NB4 (cell line): ENCODE measurements around the gene SLC39A13.
A peak's percentile ranks its signal among the peaks of the same experiment; 100 is the strongest.

Source experiments
- DNase-seq: peaks from one replicate; pipeline ENCODE4 v3.0.0; 2010; ENCODE audit warnings: low read depth
- H3K4me3 ChIP-seq: one replicate; pipeline ENCODE4 v1.5.1; 2011; ENCODE audit warnings: mild to moderate bottlenecking, low read depth, low read length, moderate library complexity
- MYC ChIP-seq: IDR thresholded peaks from 2 replicates; pipeline ENCODE4 v1.6.1; 2011; ENCODE audit warnings: low read depth, low read length
- POLR2A ChIP-seq: IDR thresholded peaks from 2 replicates; pipeline ENCODE4 v1.6.1; 2011; ENCODE audit warnings: mild to moderate bottlenecking; ENCODE audit not compliant: insufficient read length; ENCODE audit errors: extremely low read depth
- TF ChIP-seq, protein P1 (sequence below): IDR thresholded peaks from one replicate; pipeline ENCODE4 v1.5.1; 2012; ENCODE audit warnings: low read depth, low read length
- TF ChIP-seq, protein P2 (sequence below): IDR thresholded peaks from 2 replicates; pipeline ENCODE4 v1.6.1; 2011; ENCODE audit warnings: low read depth, low read length

SLC39A13 gene

GRCh38 chr11:47425611-47426010 is 17.2 kb downstream of the SLC39A13 start:
- peak overlapping the region; percentile 83 for H3K4me3 ChIP-seq
- no peak for DNase-seq
- TF ChIP-seq POLR2A (no peak), MYC (no peak)
- TF ChIP-seq, protein P1, sequence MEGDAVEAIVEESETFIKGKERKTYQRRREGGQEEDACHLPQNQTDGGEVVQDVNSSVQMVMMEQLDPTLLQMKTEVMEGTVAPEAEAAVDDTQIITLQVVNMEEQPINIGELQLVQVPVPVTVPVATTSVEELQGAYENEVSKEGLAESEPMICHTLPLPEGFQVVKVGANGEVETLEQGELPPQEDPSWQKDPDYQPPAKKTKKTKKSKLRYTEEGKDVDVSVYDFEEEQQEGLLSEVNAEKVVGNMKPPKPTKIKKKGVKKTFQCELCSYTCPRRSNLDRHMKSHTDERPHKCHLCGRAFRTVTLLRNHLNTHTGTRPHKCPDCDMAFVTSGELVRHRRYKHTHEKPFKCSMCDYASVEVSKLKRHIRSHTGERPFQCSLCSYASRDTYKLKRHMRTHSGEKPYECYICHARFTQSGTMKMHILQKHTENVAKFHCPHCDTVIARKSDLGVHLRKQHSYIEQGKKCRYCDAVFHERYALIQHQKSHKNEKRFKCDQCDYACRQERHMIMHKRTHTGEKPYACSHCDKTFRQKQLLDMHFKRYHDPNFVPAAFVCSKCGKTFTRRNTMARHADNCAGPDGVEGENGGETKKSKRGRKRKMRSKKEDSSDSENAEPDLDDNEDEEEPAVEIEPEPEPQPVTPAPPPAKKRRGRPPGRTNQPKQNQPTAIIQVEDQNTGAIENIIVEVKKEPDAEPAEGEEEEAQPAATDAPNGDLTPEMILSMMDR: no peak
- TF ChIP-seq, protein P2, sequence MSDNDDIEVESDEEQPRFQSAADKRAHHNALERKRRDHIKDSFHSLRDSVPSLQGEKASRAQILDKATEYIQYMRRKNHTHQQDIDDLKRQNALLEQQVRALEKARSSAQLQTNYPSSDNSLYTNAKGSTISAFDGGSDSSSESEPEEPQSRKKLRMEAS: no peak

GRCh38 chr11:47426062-47426956 is 17.9 kb downstream of the SLC39A13 start, which contains the start of gene PSMC3:
Gene PSMC3 (minus strand): TSS chr11:47426439. CDS start chr11:47426279, 160 bp downstream.
- peak; percentile 96 for DNase-seq
- peak within 1 kb of the TSS; percentile 83 for H3K4me3 ChIP-seq
- TF ChIP-seq POLR2A: peak; percentile 58
- peak; percentile 43; the same call in 1 of the 2 replicates for TF ChIP-seq MYC
- TF ChIP-seq, protein P2: peak; percentile 20; the same call in 1 of the 2 replicates
- TF ChIP-seq, protein P1: no peak

GRCh38 chr11:47430524-47430923 is 22.1 kb downstream of the SLC39A13 start:
- TF ChIP-seq, protein P1: no peak
- TF ChIP-seq, protein P2: no peak
- no peak for TF ChIP-seq MYC
- no peak for TF ChIP-seq POLR2A
- DNase-seq: no peak
- H3K4me3 ChIP-seq: no peak overlapping the region

DNA sequence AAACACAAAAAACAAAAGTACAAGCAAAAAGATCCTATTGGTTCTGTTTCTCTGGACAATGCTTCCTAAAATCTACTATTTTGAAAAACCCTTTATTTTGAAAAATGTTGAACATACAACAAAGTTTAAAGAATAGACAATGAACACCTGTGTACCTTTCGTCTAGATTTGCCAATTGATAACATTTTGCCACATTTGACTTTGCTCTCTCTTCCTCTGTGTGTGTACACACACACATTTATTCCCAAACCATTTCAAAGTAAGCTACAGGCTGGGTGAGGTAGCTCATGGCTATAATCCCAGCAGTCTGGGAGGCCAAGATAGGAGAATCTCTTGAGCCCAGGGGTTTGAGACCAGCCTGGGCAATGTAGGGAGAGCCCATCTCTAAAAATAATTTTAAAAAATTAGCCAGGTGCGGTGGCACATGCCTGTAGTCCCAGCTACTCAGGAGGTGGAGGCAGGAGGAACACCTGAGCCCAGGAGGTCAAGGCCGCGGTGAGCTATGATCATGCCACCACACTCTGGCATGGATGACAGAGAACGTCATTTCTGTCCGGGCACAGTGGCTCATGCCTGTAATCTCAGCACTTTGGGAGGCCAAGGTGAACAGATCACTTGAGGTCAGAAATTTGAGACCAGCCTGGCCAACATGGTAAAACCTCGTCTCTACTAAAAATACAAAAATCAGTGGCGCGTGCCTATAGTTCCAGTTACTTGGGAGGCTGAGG is 23.1 kb downstream of the SLC39A13 start:
- no peak for TF ChIP-seq MYC
- no peak for TF ChIP-seq POLR2A
- TF ChIP-seq, protein P2: no peak
- TF ChIP-seq, protein P1: no peak
- H3K4me3 ChIP-seq: no peak overlapping the region
- no peak for DNase-seq

DNA sequence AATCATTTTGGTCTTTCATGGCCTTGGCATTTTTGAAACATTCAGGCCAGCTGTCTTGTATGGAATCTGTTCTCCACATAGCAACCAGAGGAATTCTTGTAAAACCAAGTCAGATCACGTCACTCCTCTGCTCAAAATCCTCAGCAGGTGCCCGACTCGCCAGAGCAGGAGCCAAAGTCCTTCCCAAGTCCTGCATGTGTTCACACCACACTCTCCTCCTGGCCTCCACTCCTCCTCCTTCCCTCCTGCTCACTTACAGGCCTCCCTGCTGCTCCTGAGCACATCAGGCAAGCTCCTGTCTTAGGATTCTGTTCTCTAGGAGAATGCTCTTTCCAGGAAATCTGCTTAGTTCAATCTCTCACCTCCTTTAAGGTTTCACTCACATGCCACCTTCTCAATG is 24.8 kb downstream of the SLC39A13 start:
- H3K4me3 ChIP-seq: no peak overlapping the region
- no peak for TF ChIP-seq POLR2A
- TF ChIP-seq, protein P2: no peak
- DNase-seq: no peak
